Fibroblast of lung (primary cell): Measurements from ENCODE around the gene GUCD1.
"Not testable (repeated sequence)": the region's sequence is repeated elsewhere in the genome, so short reads cannot be mapped to it uniquely, and the experiment has no call there.

Experiments used
- EZH2 ChIP-seq: IDR thresholded peaks from 2 replicates; pipeline ENCODE4 v1.5.1; 2012; ENCODE audit warnings: low read length, control low read depth, mild to moderate bottlenecking; ENCODE audit errors: missing control alignments
- TF ChIP-seq, protein P1 (sequence below), 2 donors: IDR thresholded peaks in 1 of 2; conservative IDR thresholded peaks in 1 of 2; 1 replicate in 1 of 2; 2 replicates in 1 of 2; pipeline ENCODE4 v1.5.1; 2011 to 2012; ENCODE audit warnings: low read length in 2 of 2, control low read depth in 1 of 2, inconsistent platforms in 1 of 2, low read depth in 1 of 2, mild to moderate bottlenecking in 1 of 2

DNA sequence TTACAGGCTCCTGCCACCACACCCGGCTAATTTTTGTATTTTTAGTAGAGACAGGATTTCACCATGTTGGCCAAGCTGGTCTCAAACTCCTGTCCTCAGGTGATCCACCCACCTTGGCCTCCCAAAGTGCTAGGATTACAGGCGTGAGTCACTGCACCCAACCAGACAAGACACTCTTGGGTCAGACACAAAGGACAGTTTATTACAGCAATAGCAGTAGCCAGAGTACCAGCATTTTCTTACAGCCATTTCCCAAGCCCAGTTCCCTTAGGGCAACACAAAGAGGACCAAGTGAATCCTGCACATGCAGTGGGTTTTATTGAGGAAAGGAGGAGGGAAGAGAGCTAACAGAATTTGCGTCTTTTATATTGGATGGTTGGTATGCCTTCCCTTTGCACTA lies 24.0 kb downstream of the GUCD1 start:
- TF ChIP-seq, protein P1, sequence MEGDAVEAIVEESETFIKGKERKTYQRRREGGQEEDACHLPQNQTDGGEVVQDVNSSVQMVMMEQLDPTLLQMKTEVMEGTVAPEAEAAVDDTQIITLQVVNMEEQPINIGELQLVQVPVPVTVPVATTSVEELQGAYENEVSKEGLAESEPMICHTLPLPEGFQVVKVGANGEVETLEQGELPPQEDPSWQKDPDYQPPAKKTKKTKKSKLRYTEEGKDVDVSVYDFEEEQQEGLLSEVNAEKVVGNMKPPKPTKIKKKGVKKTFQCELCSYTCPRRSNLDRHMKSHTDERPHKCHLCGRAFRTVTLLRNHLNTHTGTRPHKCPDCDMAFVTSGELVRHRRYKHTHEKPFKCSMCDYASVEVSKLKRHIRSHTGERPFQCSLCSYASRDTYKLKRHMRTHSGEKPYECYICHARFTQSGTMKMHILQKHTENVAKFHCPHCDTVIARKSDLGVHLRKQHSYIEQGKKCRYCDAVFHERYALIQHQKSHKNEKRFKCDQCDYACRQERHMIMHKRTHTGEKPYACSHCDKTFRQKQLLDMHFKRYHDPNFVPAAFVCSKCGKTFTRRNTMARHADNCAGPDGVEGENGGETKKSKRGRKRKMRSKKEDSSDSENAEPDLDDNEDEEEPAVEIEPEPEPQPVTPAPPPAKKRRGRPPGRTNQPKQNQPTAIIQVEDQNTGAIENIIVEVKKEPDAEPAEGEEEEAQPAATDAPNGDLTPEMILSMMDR (conservative IDR thresholded peaks at IDR 0.05 in 1 of 2, IDR thresholded peaks at IDR 0.05 in 1 of 2; ENCODE audit: low read depth in 1 of 2, low read length in 2 of 2) = not testable (repeated sequence)
- TF ChIP-seq EZH2 = not testable (repeated sequence)
